CD14-positive monocyte (primary cell): ENCODE results near the gene NGFR. TPM values are rescaled to one million over a fixed set of nuclear protein-coding genes. Genes with fewer than 3 reads are reported as not detected.

ENCODE experiments used
- DNase-seq, 3 donors: peaks; one replicate each; pipeline ENCODE4 v3.0.0-alpha.2; 2011 to 2022
- H2AFZ ChIP-seq: 2 replicates; pipeline ENCODE4 v1.6.0; 2012; ENCODE audit warnings: mild to moderate bottlenecking, low read depth, low read length, inconsistent platforms; ENCODE audit not compliant: insufficient read depth, poor library complexity, severe bottlenecking
- H3K27ac ChIP-seq, 2 donors: 1 replicate in 1 of 2; 2 replicates in 1 of 2; pipeline ENCODE4 v1.5.1; 2012 to 2013; ENCODE audit warnings: low read length in 2 of 2, control low read depth in 1 of 2, inconsistent platforms in 1 of 2, low read depth in 1 of 2, mild to moderate bottlenecking in 1 of 2
- H3K27me3 ChIP-seq, 2 donors: one replicate each; pipeline versions ENCODE4 v1.6.0 to v1.6.1; 2011 to 2013; ENCODE audit warnings: low read length in 2 of 2; ENCODE audit not compliant: control insufficient read depth in 2 of 2, insufficient read depth in 2 of 2
- H3K36me3 ChIP-seq, 2 donors: replicated peaks in 1 of 2; 1 replicate in 1 of 2; 2 replicates in 1 of 2; pipeline versions ENCODE4 v1.5.1 to v1.6.1; 2012 to 2013; ENCODE audit warnings: low read length in 2 of 2, control low read depth in 1 of 2, inconsistent platforms in 1 of 2, mild to moderate bottlenecking in 1 of 2; ENCODE audit not compliant: insufficient read depth in 2 of 2, control insufficient read depth in 1 of 2
- H3K4me1 ChIP-seq, 2 donors: 1 replicate in 1 of 2; 2 replicates in 1 of 2; pipeline versions ENCODE4 v1.5.1 to v1.6.1; 2012 to 2013; ENCODE audit warnings: low read length in 2 of 2, control low read depth in 1 of 2, inconsistent platforms in 1 of 2, mild to moderate bottlenecking in 1 of 2, moderate library complexity in 1 of 2; ENCODE audit not compliant: insufficient read depth in 2 of 2, control insufficient read depth in 1 of 2
- H3K4me2 ChIP-seq: replicated peaks from 2 replicates; pipeline ENCODE3; 2012; ENCODE audit warnings: low read length, moderate library complexity, mild to moderate bottlenecking; ENCODE audit not compliant: poor library complexity, severe bottlenecking; ENCODE audit errors: extremely low read depth
- H3K4me3 ChIP-seq, 3 experiments: fragments of 200-600 bp in 1 of 3; sonication (generic) in 1 of 3; replicated peaks in 1 of 3; 1 replicate in 2 of 3; 2 replicates in 1 of 3; pipeline ENCODE4 v1.5.1; 2011 to 2013; ENCODE audit warnings: low read length in 3 of 3, mild to moderate bottlenecking in 3 of 3, control low read depth in 2 of 3, low read depth in 2 of 3, inconsistent platforms in 1 of 3, moderate library complexity in 1 of 3
- H3K79me2 ChIP-seq: 2 replicates; pipeline ENCODE4 v1.6.0; 2012; ENCODE audit warnings: mild to moderate bottlenecking, control low read depth, inconsistent platforms, low read length, moderate library complexity; ENCODE audit not compliant: insufficient read depth
- H3K9ac ChIP-seq: 2 replicates; pipeline ENCODE4 v1.6.0; 2017; ENCODE audit warnings: low read length, mild to moderate bottlenecking; ENCODE audit not compliant: insufficient read depth, poor library complexity, severe bottlenecking
- H3K9me3 ChIP-seq, 2 donors: replicated peaks in 1 of 2; 1 replicate in 1 of 2; 2 replicates in 1 of 2; pipeline versions ENCODE4 v1.5.1 to v1.6.1; 2012 to 2013; ENCODE audit warnings: low read length in 2 of 2, control low read depth in 1 of 2; ENCODE audit not compliant: control insufficient read depth in 1 of 2, insufficient read depth in 1 of 2
- H4K20me1 ChIP-seq: 2 replicates; pipeline ENCODE4 v1.6.0; 2012; ENCODE audit warnings: mild to moderate bottlenecking, low read length, control low read depth, moderate library complexity; ENCODE audit not compliant: insufficient read depth
- H3K27ac Mint-ChIP-seq, 7 donors: one replicate each; pipeline ENCODE4 v1.8.0; 2020; ENCODE audit warnings: mild to moderate bottlenecking in 7 of 7, mixed read lengths in 7 of 7, moderate library complexity in 6 of 7, inconsistent platforms in 2 of 7
- H3K27me3 Mint-ChIP-seq, 3 donors: one replicate each; pipeline ENCODE4 v1.8.0; 2021 to 2022; ENCODE audit warnings: low read depth in 3 of 3, mild to moderate bottlenecking in 3 of 3, mixed read lengths in 3 of 3, moderate library complexity in 3 of 3, inconsistent platforms in 1 of 3
- H3K36me3 Mint-ChIP-seq, 2 donors: one replicate each; pipeline ENCODE4 v1.8.0; 2020; ENCODE audit warnings: mixed read lengths in 2 of 2, inconsistent platforms in 1 of 2, mild to moderate bottlenecking in 1 of 2
- H3K4me1 Mint-ChIP-seq: one replicate; pipeline ENCODE4 v1.8.0; 2020; ENCODE audit warnings: mild to moderate bottlenecking, mixed read lengths
- H3K4me3 Mint-ChIP-seq, 2 donors: one replicate each; pipeline ENCODE4 v1.8.0; 2020; ENCODE audit warnings: mild to moderate bottlenecking in 2 of 2, mixed read lengths in 2 of 2, moderate library complexity in 1 of 2
- H3K9me3 Mint-ChIP-seq, 7 donors: one replicate each; pipeline ENCODE4 v1.8.0; 2020 to 2022; ENCODE audit warnings: mixed read lengths in 7 of 7, mild to moderate bottlenecking in 6 of 7, moderate library complexity in 6 of 7, inconsistent platforms in 2 of 7
- CTCF ChIP-seq: fragments of 200-600 bp; IDR thresholded peaks from one replicate; pipeline ENCODE4 v1.8.0; 2022; ENCODE audit warnings: antibody characterized with exemption, mild to moderate bottlenecking
- WGBS: methylation state at CpG from one replicate; pipeline ENCODE4 v1.1.5; 2013; ENCODE audit warnings: missing lambda C conversion rate; ENCODE audit not compliant: insufficient coverage; 5-methylcytosine and 5-hydroxymethylcytosine counted together
- intact Hi-C, 2 donors: fragments of 100-400 bp; cut with micrococcal nuclease; formaldehyde crosslinking; loops; one replicate each; pipeline versions ENCODE4 v1.15.0 to v1.15.1; 2023
- polyA plus RNA-seq, 3 donors: library from polyadenylated mRNA; depleted of rRNA in 1 of 3; unstranded in 2 of 3; stranded (reverse) in 1 of 3; fragments of 300-500 nt in 2 of 3; fragments of >200 nt in 1 of 3; fragmentation: Illumina TruSeq in 2 of 3; gene quantifications; 1 replicate in 2 of 3; 2 replicates in 1 of 3; pipeline ENCODE4 v1.2.3, GENCODE V29; 2012 to 2021

The NGFR gene
- polyA plus RNA-seq, 3 donors, result 0.05 to 0.19 TPM; not detected in 1

GRCh38 chr17:49488612-49489011 lies 6.5 kb upstream of the NGFR start:
- no peak overlapping the region for H3K4me2 ChIP-seq
- no peak overlapping the region for H3K4me3 Mint-ChIP-seq
- no peak overlapping the region for H2AFZ ChIP-seq
- H3K9me3 ChIP-seq, result no peaks in the 10 kb centered on the region
- peaks cover 0 to 2% (median 0%) of the 10 kb centered on the region in 7 donors for H3K9me3 Mint-ChIP-seq
- no peak for DNase-seq
- no peak overlapping the region for H3K27ac ChIP-seq
- no peak overlapping the region for H3K9ac ChIP-seq
- no peak overlapping the region for H3K4me3 ChIP-seq
- H3K79me2 ChIP-seq, result no peaks in the 10 kb centered on the region
- H3K4me1 Mint-ChIP-seq, result peaks cover 19% of the 10 kb centered on the region
- no peak overlapping the region for H3K27ac Mint-ChIP-seq
- H3K27me3 Mint-ChIP-seq, result peaks cover 53 to 68% (median 56%) of the 10 kb centered on the region in 3 donors
- intact Hi-C loops, result no loop called here
- H3K36me3 ChIP-seq, result no peaks in the 10 kb centered on the region
- H3K36me3 Mint-ChIP-seq, result no peaks in the 10 kb centered on the region
- no peak for TF ChIP-seq CTCF
- 94% methylated on average over 7 of the region's 8 CpGs for WGBS
- no peaks in the 10 kb centered on the region for H4K20me1 ChIP-seq
- H3K4me1 ChIP-seq, result peaks cover 14 to 20% of the 10 kb centered on the region in 2 donors
- H3K27me3 ChIP-seq, result peaks cover 0 to 29% of the 10 kb centered on the region in 2 donors

- Histone ChIP-seq H4K20me1 (no peaks in the 10 kb centered on the region), H3K4me2 (no peak overlapping the region), H3K9ac (no peak overlapping the region), H3K27me3 (peaks cover 4 to 37% of the 10 kb centered on the region in 2 donors), H3K36me3 (no peaks in the 10 kb centered on the region), H3K79me2 (no peaks in the 10 kb centered on the region), H3K4me3 (no peak overlapping the region), H2AFZ (no peak overlapping the region), H3K27ac (no peak overlapping the region), H3K4me1 (peaks cover 8 to 13% of the 10 kb centered on the region in 2 donors), H3K9me3 (no peaks in the 10 kb centered on the region)
- Mint-ChIP-seq H3K4me3 (no peak overlapping the region), H3K36me3 (no peaks in the 10 kb centered on the region), H3K27ac (peak overlapping the region in 1 of 7 donors; percentile 20), H3K9me3 (peaks cover 0 to 2% (median 0%) of the 10 kb centered on the region in 7 donors), H3K4me1 (peaks cover 14% of the 10 kb centered on the region), H3K27me3 (peaks cover 60 to 70% (median 61%) of the 10 kb centered on the region in 3 donors)
- DNase-seq, result no peak
- TF ChIP-seq CTCF, result no peak
- 100% methylated on average over 1 of the region's 4 CpGs for WGBS
- intact Hi-C loops, result no loop called here
Observed at GRCh38 chr17:49489348-49489747, 5.7 kb upstream of the NGFR start.
